ENCODE data around the gene EFCAB13.
"Not testable (repeated sequence)": the region's sequence is repeated elsewhere in the genome, so short reads cannot be mapped to it uniquely, and the experiment has no call there.

The EFCAB13 gene

DNA sequence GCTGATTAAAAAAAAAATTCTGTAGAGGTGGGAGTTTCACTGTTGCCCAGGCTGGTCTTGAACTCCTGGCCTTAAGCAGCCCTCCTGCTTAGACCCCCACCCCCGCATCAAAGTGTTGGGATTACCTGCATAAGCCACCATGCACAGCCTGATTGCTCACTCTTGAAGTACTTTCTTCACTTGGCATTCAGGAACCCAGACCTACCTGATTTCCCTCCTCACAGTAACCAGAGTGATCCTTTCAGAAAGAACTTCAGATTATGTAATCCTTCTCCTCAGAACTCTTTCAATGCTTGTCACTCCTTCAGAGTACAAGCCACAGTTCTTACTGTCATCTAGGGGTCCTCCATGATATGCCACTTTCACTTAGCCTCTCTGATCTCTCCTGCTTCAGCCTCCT is 1.4 kb downstream of the EFCAB13 start:
- DNase-seq (ENCODE audit: low spot score), result no peak

DNA sequence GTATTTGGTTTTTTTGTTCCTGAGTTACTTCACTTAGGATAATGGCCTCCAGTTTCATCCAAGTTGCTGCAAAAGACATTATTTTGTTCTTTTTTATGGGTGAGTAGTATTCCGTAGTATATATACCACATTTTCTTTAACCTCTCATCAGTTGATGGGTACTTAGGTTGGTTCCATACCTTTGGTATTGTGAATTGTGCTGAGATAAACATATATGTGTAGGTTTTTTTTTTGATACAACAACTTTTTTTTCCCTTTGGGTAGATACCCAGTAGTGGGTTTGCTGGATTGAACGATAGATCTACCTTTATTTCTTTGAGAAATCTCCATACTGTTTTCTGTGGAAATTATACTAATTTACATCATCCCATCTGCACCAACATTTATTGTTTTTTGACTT is 6.8 kb downstream of the EFCAB13 start:
- DNase-seq (ENCODE audit: low spot score), result no peak

GRCh38 chr17:47332287-47332686 is 8.5 kb downstream of the EFCAB13 start:
- no peak for DNase-seq (ENCODE audit: low spot score)

DNA sequence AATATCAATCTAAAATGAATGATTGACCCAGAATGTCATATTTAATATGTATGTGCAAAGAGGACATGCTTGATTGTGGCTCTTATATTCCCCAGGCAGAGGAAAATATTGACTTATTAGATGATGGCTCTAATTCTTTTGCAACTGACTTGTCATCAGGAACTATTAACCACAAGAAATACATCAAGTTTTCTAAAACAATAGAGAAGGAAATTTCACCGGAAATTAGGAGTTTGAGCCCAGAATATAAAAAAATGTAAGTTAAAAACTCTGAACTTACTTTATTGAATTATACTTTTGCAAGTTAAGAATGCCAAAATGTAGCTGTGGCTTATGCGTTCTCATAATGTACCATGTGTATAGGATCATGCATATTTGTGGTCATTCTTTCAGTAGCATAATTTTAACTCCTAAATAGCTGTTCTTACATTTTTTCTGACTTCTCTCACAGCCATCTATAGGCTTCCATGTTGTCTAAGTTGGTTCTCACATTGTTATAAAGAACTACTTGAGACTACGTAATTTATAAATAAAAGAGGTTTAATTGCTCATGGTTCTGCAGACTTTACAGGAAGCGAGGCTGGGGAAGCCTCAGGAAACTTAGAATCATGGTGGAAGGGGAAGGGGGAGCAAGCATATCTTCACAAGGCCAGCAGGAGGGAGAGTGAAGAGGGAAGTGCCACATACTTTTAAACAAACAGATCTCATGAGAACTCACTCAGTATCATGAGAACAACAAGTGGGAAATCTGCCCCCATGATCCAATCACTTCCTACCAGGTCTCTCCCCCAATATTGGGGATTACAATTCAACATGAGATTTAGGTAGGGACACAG is 11.6 kb downstream of the EFCAB13 start:
- no peak for DNase-seq (ENCODE audit: low spot score)

DNA sequence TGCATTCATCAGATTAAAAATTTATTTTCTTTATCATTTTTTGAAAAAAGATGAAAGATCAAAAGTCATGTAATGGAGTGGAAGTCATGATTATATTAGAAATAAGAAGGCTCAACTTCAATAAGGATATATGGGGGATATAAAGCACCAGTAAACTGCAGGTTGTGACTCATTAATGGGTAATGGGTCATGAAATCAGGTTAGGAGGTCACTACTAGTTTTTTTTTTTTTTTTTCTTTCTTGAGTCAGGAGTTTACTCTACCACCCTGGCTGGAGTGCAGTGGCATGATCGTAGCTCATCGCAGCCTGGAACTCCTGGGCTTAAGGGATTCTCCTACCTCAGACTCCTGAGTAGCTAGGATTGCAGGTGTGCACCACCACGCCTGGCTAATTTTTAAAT is 14.3 kb downstream of the EFCAB13 start:
- DNase-seq (ENCODE audit: low spot score), result no peak

GRCh38 chr17:47352848-47353247 is 29.1 kb downstream of the EFCAB13 start:
- no peak for DNase-seq (ENCODE audit: low spot score)

DNA sequence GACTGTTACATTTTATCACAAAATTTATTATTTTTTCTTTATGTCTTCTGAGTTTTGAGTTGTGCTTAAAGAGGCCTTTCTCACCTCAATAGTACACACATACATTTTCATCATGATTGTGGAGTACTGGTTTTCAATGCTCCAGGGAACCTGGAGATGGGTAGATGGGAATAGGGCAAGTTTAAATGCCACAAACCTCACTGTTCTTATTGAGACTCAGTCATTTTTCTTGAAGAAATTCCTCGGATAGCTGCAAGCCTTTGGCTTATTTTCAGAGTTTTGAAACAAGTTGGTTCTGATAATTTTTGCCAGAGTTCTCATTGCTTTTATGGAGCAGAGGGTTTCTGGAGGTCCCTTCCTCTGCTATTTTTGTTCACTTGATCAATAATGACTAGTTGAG is 34.9 kb downstream of the EFCAB13 start:
- DNase-seq (ENCODE audit: low spot score), result no peak

GRCh38 chr17:47363171-47363570 is 39.4 kb downstream of the EFCAB13 start:
- DNase-seq (ENCODE audit: low spot score), result no peak

- DNase-seq (ENCODE audit: low spot score), result no peak
These were observed 43.5 kb downstream of the EFCAB13 start for GRCh38 chr17:47367257-47367656.

- no peak for DNase-seq (ENCODE audit: low spot score)
These were observed 44.5 kb downstream of the EFCAB13 start for GRCh38 chr17:47368262-47368661.

- DNase-seq (ENCODE audit: low spot score), result not testable (repeated sequence)
These were observed 47.1 kb downstream of the EFCAB13 start for GRCh38 chr17:47370899-47371298.

GRCh38 chr17:47373002-47373401 is 49.2 kb downstream of the EFCAB13 start:
- DNase-seq (ENCODE audit: low spot score), result no peak

- no peak for DNase-seq (ENCODE audit: low spot score)
These were observed 52.5 kb downstream of the EFCAB13 start for GRCh38 chr17:47376247-47376646.

- no peak for DNase-seq (ENCODE audit: low spot score)
These were observed 65.1 kb downstream of the EFCAB13 start for GRCh38 chr17:47388825-47389224.

DNA sequence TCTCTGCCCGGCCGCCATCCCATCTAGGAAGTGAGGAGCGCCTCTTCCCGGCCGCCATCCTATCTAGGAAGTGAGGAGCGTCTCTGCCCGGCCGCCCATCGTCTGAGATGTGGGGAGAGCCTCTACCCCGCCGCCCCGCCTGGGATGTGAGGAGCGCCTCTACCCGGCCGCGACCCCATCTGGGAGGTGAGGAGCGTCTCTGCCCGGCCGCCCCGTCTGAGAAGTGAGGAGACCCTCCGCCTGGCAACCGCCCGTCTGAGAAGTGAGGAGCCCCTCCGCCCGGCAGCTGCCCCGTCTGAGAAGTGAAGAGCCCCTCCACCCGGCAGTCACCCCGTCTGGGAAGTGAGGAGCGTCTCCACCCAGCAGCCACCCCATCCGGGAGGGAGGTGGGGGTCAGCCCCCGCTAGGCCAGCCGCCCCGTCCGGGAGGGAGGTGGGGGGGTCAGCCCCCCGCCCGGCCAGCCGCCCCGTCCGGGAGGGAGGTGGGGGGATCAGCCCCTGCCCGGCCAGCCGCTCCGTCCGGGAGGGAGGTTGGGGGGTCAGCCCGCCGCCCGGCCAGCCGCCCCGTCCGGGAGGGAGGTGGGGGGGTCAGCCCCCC is 73.9 kb downstream of the EFCAB13 start:
- not testable (repeated sequence) for DNase-seq (ENCODE audit: low spot score)

GRCh38 chr17:47400333-47400732 is 76.6 kb downstream of the EFCAB13 start:
- DNase-seq (ENCODE audit: low spot score), result no peak

GRCh38 chr17:47401100-47401499 is 77.3 kb downstream of the EFCAB13 start:
- no peak for DNase-seq (ENCODE audit: low spot score)

GRCh38 chr17:47404006-47404405 is 80.3 kb downstream of the EFCAB13 start:
- DNase-seq (ENCODE audit: low spot score), result no peak

DNA sequence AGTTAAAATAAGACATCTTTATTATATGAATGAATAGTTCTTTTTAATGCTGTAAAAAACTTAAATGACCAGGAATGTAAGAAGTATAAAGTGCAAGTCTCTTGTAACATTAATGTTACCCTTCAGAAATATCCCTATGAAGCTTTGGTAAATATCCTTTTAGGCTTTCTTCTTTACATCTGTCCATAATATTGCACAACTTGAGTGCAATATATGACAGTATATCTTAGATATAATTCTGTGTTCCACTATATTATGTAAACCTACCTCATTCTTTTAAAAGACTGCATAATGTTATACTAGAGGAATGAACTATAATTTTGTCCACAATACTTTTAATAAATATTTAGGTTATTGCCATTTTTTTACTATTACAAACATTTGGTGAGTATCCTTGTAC is 81.1 kb downstream of the EFCAB13 start:
- DNase-seq (ENCODE audit: low spot score), result no peak

- no peak for DNase-seq (ENCODE audit: low spot score)
These were observed 90.1 kb downstream of the EFCAB13 start for GRCh38 chr17:47413872-47414271.

GRCh38 chr17:47414612-47415011 is 90.9 kb downstream of the EFCAB13 start:
- DNase-seq (ENCODE audit: low spot score), result no peak

- peak; percentile 67 for DNase-seq (ENCODE audit: low spot score)
These were observed 99.9 kb downstream of the EFCAB13 start for GRCh38 chr17:47423406-47424295.

- not testable (repeated sequence) for DNase-seq (ENCODE audit: low spot score)
These were observed 101.5 kb downstream of the EFCAB13 start for GRCh38 chr17:47425233-47425632.
